Stimulated activated naive CD8-positive, alpha-beta T cell treated with anti-CD3 and anti-CD28 coated beads, Interleukin-15, Interleukin-2, amounts not matched to agents 100 U/mL and 50 U/mL, for 24 hours (primary cell): ENCODE data around the gene LIMK1.
A peak's percentile ranks its signal among the peaks of the same experiment; 100 is the strongest.

Source experiments
- ATAC-seq: fragments of 150-1000 bp; cut with Tn5 transposase; one replicate; pipeline ENCODE4 v1.10.0; 2021
- DNase-seq: peaks from one replicate; pipeline ENCODE4 v3.0.0; 2021

LIMK1 gene

GRCh38 chr7:74056096-74056915, 27.3 kb upstream of the LIMK1 start:
- no peak for DNase-seq
- ATAC-seq = no peak

- no peak for DNase-seq
Measured at GRCh38 chr7:74057216-74057925, 26.2 kb upstream of the LIMK1 start.

GRCh38 chr7:74057987-74058386, 25.6 kb upstream of the LIMK1 start:
- ATAC-seq = no peak
- DNase-seq = no peak

More at GRCh38 chr7:74057216-74057925, 26.2 kb upstream of the LIMK1 start:
- ATAC-seq = no peak

GRCh38 chr7:74058486-74058885, 25.1 kb upstream of the LIMK1 start:
- ATAC-seq = no peak
- no peak for DNase-seq

GRCh38 chr7:74059037-74059436, 24.6 kb upstream of the LIMK1 start:
- DNase-seq (no peak), ATAC-seq (no peak)

- no peak for ATAC-seq
- no peak for DNase-seq
Measured at GRCh38 chr7:74059681-74060588, 23.7 kb upstream of the LIMK1 start.

GRCh38 chr7:74061840-74062539, 21.6 kb upstream of the LIMK1 start:
- ATAC-seq (peak; percentile 81), DNase-seq (peak; percentile 55)

- ATAC-seq (no peak), DNase-seq (no peak)
Measured at GRCh38 chr7:74063223-74063641, 20.4 kb upstream of the LIMK1 start.

- no peak for DNase-seq
- ATAC-seq = no peak
Measured at GRCh38 chr7:74063646-74064045, 20.0 kb upstream of the LIMK1 start.

- ATAC-seq = no peak
- no peak for DNase-seq
Measured at GRCh38 chr7:74064696-74065095, 18.9 kb upstream of the LIMK1 start.

GRCh38 chr7:74066626-74067025, 17.0 kb upstream of the LIMK1 start:
- ATAC-seq (no peak), DNase-seq (no peak)

GRCh38 chr7:74068378-74069085, 15.1 kb upstream of the LIMK1 start:
- ATAC-seq (no peak), DNase-seq (no peak)

GRCh38 chr7:74069086-74069541, 14.5 kb upstream of the LIMK1 start:
- DNase-seq (no peak), ATAC-seq (no peak)

GRCh38 chr7:74069790-74070618, 13.6 kb upstream of the LIMK1 start:
- ATAC-seq = no peak
- no peak for DNase-seq

- ATAC-seq (no peak), DNase-seq (no peak)
Measured at GRCh38 chr7:74070619-74070921, 13.0 kb upstream of the LIMK1 start.

GRCh38 chr7:74071121-74071520, 12.5 kb upstream of the LIMK1 start:
- ATAC-seq = no peak
- no peak for DNase-seq

GRCh38 chr7:74074770-74075169, 8.8 kb upstream of the LIMK1 start:
- DNase-seq (no peak), ATAC-seq (no peak)

- ATAC-seq (no peak), DNase-seq (no peak)
Measured at GRCh38 chr7:74078461-74078860, 5.1 kb upstream of the LIMK1 start.

GRCh38 chr7:74082770-74083116, 861 bp upstream of the LIMK1 start:
- DNase-seq = no peak
- no peak for ATAC-seq

- ATAC-seq = peak; percentile 71
- peak; percentile 54 for DNase-seq
Measured at GRCh38 chr7:74083928-74084721, 521 bp downstream of the LIMK1 start.
